ENCODE results near the gene COL7A1.

COL7A1 gene

DNA sequence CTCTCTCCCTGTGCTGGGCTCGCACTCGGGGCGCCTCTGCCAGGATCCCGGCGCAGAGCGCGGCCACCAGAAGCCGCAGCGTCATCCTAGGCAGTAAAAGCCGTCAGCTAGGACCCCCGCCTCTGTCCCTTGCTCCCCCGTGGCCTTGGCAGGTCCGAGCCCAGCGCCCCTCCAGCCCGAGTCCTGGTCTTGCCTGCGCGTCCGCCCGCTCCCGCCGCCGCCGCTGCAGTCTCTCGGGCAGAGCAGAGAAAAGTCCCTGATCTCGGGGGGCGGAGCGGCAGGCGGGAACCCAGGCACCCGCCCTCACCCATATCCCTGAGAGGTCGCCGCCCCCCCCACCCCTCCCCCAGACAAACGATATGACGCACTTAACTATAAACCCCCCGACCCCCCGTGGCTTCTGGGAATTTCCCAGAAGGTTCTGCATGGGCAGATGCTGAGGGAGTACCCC lies at the start of gene COL7A1:
COL7A1 (minus strand) TSS at position 255 of the 451 bp plus-strand sequence; CDS start at position 85, 170 bp downstream.
- DNase-seq = no peak

DNA sequence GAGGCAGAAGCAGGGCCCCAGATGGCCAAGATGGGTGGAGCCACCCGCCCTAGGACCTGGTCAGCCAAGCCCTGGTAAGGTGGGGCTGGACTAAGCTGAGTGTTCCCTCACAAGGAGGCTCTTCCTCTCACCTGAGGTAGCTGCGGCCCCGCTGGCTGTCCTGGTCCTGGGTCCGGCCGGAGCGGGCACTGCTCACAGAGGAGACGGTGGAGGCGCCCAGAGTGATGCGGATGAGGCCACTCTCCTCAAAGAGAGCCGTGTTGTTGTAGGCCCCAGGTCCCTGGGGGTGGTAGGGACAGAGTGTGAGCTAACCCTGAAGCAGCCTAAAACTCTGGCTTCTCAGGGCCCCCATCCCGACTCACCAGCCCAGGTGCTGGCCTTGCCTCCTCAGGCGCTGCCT lies 47.5 kb upstream of the COL7A1 start:
- no peak for DNase-seq

DNA sequence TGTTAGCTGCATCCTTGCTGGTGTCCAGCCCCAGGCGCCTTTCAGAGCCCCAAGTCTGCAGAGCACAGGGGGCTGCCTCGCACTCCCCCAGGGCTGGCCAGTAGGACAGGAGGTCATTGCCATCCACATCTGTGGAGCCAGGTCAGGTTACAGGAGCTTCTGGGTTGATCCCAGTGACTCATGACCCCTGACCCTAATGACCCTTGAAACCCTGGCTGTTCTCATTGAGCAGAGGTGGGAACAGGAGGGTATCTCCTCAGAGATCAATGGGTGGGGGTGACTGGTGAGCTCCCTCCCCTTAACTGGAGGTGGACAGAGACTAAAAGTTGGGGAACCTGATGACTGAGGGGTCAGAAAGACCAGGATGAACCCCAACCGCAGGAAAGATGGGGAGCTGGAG lies 46.3 kb upstream of the COL7A1 start:
- DNase-seq = no peak

DNA sequence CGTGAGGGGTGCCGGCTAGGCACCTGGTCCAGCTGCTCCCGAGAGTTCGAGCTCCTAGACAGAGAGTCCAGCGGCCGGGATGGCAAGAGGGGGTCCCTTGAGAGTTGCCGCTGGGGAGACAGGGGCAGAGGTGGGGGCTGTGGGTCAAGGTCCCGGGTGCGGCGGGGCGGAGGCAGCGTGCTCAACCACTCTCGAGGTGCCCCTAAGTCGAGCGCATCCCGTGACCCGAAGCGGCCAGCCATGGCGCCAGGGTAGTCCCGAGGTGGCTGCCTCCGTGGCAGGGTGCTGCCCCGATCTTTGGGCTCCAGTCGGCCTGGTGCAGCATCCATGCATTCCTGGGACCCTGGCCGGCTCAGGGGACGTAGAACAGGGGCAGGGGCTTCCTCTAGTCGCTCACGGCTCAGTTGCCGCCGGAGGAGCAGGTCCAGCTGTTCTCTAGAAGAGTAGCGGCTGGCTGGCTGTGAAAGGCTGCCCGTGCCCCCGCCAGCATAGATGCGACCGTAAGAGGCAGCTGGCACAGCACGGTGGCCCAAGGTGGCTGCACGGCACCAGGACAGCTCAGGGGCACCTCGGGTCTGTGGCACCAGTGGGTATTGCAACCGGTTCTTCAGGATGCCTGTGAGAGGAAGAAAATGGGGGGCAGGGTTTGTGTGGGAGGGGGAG lies 44.9 kb upstream of the COL7A1 start:
- no peak for DNase-seq

DNA sequence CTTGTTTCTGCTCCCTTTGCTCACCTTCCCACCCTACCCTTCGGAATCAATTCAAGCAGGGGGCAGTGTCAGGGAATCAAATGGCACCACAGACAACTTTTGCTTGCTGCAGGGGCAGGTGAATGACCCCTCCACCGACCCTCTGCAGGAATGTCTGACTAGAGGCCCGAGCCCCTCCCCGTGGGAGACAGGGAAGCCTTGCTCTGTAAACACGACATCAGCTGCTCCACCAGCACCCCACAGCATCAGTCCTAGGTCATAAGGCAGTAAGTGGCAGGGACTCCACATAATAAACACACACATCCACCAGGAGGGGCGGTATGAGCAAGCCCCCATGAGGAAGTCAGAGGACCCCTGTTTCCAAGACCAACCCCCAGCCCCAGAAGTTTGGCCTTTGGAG lies 42.2 kb upstream of the COL7A1 start:
- DNase-seq = no peak

DNA sequence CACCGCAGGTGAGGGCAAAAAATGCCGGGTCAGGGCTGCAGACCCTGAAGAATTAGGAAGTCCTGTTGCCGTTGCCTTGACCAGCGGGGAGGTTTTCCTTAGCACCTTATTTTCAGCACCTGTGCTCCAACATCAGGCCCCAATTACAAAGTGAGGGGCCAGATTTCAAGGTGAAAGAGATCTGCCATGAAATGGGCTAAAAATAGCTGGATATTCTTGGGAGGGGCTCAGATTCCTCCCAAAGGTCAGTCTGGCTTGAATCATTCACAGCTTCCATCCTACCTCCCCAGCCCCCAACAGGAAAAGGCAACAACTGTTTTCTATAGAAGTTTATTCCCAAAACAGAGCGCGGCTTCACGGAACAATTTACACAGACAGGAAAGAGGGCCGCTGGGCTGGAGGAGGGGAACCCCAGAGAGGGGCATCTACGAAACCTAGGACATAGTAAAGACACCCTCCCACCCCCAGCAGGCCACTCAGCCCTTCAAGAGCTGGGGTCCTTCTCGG lies 41.1 kb upstream of the COL7A1 start:
- no peak for DNase-seq

DNA sequence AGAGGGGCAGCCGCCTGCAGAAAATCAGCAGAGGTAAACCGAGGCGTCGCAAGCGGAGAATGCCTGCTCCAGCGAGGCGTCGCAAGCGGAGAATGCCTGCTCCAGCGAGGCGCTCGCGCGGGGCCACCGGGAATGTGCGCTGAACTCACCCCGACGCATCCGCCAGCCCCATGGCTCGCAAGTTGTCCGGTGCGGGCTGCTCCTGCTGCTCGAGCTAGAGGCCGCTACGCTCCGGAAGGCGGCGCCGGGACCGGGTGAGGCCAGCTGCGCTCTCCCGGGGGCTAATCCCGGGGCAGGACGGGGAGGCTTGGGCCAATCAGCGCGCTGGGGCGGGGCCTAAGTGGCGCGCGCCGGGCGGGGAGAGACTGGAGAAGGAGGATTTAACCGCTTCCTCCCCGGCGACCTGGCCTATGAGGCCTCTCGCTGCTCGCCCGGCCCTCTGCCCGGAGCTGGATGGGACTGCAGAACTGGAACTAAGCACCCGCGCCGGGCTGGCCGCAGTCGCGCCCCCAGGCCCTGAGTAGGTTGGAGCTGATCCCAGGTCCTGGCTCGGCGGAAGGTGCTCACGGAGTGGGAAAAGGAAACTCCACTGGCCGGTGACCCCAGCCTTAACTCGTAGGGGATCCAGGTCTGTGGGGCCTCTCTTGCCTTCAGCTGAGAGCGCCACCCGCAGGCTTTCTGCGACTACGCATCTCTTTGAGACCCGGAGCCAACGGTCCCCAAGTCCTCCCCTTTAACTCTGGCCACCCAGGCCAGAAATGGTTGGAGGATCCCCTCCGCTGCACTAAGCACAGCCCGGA lies 40.3 kb upstream of the COL7A1 start, which contains the start of gene SLC26A6:
SLC26A6 (minus strand) TSS at position 240 of the 800 bp plus-strand sequence; CDS start at position 172, 68 bp downstream.
- DNase-seq = peak; percentile 66

DNA sequence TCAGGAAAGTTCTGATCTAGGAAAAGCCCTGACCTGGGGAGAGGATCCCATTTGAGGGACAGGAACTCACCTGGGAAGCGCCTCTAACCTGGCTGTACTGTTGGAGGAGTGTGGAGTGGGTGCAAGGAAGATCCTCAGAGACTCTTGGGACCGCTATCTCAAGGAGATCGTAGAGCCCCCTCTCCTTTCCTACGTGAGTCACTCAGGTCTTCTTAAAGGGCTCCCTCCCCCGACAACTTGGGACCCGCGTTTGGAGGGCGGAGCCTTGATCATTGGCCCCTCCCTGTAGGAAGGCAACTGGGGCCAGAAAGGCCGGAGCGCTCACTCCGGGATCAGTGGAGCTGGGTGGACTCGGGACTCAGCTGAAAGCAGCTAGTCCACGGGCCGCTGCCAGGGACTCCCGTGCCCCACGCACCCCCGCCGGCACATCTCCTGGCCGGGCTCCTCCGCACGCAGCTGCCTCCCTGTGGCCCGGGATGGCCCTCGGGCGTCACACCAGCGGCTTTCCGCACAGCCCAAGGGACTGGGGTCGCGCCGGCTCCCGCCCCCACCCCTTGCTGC lies 39.6 kb upstream of the COL7A1 start:
- no peak for DNase-seq

DNA sequence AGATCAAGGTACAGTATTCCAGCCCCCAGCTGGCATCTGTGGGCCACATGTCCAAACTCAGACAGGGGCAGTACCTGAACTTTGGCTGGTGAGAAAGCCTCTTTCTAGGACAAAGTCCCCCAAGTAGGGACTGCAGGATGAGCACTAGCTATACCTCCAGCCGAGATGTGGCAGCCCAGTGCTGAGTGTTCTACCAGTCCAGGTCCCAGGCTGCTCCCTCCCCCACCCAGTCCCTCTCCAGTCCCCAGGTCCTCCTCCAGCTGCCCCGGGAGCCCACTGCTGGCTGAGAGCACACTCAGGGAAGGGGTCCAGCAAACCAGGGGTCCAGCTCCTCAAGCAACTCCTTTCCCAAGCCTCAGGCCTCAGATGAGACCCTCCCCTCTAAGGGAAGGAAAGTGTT lies 38.6 kb upstream of the COL7A1 start:
- DNase-seq = no peak

DNA sequence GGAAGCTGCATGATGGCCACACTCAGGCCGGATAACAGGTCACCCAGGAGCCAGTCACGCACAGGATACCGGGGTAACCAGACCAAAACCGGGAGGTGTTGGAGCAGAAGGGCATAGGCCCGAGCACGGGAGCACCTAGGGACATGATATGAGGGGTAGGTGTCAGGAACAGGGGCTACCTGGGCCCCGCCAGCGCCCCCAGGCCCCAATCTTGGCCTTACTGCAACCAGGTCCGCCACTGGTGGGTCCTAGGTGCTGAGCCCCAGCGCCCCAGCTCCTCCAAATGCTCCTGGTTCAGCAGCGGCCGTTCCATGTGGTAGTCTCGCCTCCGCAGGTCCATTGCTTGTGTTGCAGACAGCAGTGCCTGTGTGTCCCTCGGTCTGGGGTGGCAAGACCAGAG lies 38.1 kb upstream of the COL7A1 start:
- no peak for DNase-seq

DNA sequence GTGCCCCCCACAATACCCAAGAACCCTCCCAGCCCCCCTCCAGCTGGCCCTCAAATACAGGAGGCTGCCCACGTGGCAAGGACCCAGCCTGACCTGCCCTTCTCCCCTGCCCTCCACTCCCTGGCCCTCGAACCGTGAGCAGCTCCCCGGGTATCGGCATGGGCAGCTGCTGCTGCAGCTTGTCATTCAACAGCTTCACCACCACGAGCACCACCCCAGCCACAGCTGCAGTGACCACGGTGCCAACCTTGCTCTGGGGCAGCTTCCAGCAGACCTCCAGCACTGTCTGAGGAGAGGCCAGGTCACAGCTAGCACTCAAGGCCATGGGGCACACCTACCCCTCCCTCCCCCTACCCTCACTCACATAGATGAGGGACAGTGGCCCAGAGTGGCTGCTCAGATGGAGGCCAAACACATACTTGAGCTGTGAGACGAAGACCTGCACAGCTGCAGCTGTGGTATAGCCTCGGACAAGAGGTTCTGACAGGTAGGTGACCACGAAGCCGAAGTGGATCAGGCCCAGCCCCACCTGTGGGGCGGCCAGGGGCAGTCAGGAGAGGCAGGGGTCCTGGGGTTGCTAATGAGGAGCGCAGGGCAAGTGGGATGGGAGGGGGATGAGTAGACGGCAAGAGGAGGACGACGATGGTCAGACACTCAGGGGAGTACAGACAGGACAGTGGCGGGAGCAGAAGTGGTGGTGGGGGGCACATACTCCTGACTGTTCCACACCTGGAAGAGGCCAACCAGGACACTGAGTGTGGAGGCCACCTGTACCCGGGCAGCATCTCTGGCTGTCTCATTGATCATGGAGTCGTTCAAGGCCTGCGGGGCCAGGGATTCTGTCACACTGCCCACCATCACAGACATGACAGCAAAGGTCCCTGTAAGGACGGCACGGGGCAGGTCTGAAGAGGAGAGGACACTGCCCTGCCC lies 36.7 kb upstream of the COL7A1 start:
- DNase-seq = no peak

DNA sequence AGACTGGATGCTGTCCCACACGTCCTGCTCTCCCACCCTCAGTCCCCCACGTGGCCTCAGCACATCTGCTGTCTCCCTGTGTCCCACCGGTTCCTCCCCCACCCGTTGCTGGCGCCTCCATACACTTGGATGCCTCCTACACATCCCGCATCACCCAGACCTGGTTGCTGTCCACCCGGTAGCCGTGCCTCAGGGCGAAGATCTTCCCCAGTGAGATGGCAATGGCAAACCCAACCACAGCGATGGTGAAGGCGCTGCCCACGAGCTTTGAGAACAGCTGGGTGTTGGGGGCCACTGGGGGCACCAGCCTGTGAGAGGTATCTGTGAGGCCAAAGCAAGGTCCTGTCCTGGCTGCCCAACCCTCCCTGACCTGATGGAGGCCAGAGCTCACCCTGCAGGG lies 35.7 kb upstream of the COL7A1 start:
- no peak for DNase-seq

DNA sequence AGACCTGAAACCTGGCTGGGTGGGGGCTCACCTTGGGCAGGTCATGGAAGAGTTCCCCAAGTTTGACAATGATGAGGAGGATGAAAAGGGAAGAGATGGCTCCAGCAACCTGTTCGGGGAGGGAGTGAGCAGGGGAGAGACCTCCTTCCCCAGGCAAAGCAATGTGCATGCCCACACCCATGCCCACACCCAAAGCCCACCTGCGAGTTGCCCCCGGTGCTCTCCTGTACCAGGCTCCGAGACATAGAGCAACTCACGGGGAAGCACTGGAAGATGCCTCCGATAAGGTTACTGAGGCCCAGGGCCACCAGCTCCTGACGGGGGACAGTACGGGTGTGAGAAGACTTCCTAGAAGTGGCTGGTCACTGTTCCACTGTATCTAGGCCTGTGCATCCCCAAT lies 35.3 kb upstream of the COL7A1 start:
- no peak for DNase-seq

DNA sequence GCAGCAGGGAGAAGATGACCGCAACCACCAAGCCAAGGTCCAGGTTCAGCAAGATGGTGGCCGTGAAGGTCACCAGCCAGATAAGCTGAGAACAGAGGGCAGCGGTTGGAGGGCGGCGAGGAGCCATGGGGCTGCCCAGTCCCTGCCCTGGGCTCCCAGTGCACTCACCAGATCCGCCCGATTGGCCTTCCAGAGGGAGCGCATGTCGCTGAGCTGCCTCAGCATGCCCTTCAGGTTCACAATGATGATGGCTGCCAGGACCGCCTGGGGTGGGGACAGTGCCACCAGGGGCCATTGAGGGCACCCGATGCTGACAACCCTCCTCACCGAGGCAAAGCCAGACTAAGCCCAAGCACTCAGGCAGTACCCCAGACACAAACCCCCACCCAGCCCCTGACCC lies 34.8 kb upstream of the COL7A1 start:
- DNase-seq = no peak

DNA sequence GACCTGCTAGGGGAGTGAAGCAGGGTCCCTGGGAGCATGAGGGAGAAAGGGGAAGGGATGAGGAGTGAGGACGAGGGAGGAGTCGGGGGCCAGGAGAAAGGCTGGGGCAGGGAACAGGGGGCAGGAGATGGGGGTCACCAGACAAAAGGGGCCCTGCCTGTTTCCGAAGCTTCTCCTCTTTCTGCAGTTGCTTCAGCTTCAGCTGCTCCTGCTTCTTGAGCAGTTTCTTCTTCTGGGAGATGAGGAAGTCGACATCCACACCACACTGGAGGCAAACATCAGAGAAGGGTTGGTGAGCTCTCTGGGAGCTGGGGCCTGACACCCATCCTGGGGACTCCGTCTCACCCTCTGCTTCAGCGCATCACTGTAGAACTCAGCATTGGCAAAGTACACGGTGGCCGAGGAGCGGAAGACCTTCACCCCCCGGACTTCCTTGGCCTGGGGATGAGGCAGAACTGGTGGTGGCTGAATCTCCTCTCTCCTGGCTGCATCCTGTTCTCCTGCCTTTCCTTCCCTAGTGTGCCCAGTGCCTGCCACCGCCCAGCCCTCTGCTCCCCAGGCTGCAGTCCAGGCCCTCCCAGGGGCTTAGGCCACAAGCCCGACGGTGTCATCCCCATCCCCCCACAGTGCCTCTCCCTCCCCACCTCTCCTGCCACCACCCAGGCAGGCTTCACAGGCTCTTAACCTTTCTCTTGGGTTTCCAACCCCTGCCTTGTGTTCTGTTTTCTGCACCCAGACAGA lies 33.3 kb upstream of the COL7A1 start:
- DNase-seq = no peak

DNA sequence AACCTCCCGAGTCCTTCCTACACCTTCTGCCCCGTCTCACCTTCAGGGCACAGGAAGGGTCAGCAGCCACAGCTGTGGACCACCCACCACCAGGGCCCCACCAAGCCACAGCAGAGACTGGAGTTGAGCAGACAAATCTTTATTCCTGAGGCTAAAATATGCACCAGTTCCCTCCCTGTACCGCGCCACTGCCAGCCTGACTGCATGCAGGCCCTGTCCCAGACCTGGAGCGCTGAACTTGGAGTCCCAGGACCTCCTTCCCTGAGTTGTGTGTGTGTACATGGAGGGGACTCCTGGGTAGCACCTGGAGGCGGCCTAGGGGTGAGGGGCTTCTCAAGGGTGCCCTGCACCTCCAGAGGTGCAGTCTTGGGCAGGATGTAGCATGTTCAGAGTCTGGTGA lies 30.5 kb upstream of the COL7A1 start:
- DNase-seq = no peak

DNA sequence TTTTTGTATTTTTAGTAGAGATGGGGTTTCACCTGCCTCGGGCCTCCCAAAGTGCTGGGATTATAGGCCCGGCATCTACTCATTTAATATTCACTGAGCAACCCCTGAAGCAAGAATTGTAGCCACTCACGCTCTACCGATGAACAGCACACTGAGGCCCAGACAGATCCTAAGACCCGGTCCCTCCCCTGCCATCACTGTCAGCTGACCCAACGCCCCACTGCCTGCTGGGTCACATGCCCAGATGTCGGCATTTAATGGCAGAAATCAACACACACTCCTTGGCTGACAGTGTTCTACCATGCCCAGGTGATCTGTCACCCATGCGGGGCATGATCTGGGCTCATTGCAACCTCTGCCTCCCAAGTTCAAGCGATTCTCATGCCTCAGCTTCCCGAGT lies 29.6 kb upstream of the COL7A1 start:
- no peak for DNase-seq

DNA sequence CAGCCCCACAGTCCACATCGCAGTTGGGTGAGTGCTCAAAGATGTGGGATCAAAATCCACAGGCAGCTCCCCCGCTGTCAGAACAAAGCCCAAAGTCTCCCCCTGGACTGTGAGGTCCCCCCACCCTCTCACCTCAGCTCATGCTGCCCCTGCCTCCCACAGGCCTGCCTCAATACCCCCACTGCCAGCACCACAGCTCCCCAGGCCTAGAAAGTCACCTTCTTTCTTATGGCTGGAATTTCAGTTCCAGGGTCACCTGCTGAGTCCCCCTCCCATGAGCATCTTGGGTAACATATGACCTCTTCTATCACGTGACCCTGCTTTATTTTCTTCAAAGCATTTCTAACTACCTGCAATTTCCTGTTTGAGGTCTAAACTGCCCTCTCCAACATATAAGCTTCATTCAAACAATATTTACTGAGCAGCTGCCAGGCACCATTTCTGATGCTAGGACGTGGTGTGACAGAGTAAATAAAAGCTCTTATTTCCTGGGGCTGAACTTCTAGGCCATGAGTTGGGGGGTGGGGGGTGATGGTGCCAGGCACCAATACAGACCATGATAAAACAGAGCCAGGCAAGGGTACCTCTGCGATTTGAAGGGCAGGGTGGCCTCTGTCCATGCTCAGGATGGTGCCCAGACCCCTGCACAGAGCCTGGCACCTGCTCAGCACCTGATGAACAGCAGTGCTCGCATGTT lies 28.9 kb upstream of the COL7A1 start:
- DNase-seq = no peak

DNA sequence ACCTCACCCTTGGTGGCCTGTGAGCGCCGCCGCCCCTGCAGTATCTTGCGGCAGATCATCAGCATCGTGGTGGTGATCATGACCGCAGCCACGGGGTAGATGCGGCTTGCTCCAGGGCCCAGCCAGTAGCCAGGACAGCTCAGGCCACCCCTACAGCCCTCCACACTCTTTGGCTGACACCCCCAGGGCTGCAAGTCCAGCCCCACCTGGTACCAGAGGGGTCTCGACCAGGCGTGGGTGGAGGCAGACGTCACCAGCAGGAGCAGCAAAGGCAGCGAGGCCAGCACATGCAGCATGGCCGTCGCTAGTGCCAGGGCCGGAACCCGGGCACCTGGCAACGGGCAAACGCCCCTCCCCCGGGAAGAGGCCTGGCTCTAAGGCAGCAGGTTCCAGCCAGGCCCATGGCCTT lies 26.3 kb upstream of the COL7A1 start, which contains the start of gene TMEM89:
TMEM89 (minus strand) TSS at position 309 of the 409 bp plus-strand sequence; CDS start at position 296, 13 bp downstream.
- DNase-seq = no peak

DNA sequence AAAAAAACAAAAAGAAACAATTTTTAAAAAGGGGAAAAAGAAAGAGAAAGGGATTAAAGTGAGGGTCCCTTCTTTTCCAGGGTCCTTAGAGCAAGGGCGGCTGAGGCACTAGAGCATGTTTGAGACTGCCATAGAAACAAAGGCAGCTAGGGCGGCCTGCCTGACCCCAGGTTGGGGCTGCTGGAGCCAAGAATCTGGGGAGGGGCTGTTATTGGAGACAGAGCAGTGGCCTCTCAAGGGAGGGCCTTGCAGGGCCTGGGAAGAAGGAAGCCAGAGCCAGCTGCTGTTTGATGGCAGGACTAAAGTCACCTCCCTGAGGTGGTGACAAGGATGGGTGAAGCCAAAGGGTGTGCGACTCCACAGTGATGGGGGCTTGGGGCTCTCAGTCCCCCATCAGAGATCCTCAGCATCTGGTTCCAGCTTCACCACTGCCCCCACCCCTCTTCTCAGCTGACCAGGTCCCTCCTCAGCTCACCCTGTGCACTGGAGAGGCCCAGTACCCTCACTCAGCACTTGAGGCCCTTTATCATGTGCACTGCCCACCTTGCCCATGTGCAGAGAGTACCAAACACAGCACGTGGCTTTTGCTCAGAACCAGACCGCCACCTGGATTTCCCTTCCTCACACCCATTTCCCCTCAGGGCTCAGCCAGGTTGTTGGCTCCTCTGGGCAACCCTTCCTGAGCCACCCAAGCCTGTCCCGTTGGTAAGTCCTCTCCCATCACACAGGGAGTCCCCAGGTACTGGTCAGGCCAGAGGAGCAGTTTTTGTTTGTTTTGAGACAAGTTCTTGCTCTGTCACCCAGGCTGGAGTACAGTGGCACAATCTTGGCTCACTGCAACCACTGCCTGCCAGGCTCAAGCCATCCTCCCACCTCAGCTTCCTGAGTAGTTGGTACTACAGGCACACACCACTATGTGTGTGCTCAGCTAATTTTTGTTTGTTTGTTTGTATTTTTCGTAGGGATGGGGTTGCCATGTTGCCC lies 24.7 kb upstream of the COL7A1 start:
- DNase-seq = no peak

Data from cortex of kidney (tissue), 1 donor.